ENCODE data around the gene SMIM32.

GRCh38 chr5:136205941-136206340, 13.0 kb upstream of the SMIM32 start:
- TF ChIP-seq CTCF (IDR thresholded peaks at IDR 0.05) = no peak
- TF ChIP-seq ZFX (IDR thresholded peaks at IDR 0.05; ENCODE audit: borderline replicate concordance) = no peak

Data from 22Rv1 (cell line).